Measurements from ENCODE around the gene RAB15. TPM values are rescaled to one million over a fixed set of nuclear protein-coding genes. Genes with fewer than 3 reads are reported as not detected.

Gene RAB15
- total and polyA plus RNA-seq, 2 donors (not counting 1 experiment from before 2014, with no cell fraction given): 2.2 to 3.6 TPM

DNA sequence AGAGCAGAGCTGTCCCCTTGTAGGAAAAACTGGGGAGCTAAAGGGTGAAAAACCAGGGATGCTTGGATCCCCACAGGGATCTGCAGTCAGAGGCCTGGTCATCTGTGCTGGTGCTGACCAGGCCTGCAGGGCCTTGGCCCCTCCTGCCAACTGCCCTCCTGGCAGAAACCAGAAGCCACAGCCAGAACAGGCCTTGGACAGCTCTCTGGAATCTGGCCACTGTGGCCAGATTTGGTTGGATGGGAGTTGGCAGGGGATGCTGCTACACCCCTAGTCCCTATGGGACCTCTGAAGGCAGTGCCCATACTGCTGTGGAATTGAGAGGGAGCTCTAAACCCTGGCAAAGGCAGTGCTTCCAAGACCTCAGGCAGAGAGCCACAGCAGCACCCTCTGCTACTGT lies 20.4 kb downstream of the RAB15 start:
- no peak for DNase-seq (ENCODE audit: low read depth in 2 of 2)
- Histone ChIP-seq H2AFZ (ENCODE audit: low read length) (no peak overlapping the region), H3K36me3 (ENCODE audit: control insufficient read depth, insufficient read depth, low read length) (no peaks in the 10 kb centered on the region), H3K9ac (ENCODE audit: insufficient read depth, low read length) (no peak overlapping the region), H3K4me3 (replicated peaks in 1 of 4; ENCODE audit: control extremely low read depth in 1 of 4, insufficient read depth in 1 of 4, low read depth in 3 of 4, low read length in 4 of 4) (no peak overlapping the region), H3K27ac (ENCODE audit: insufficient read depth, low read length) (no peak overlapping the region), H4K20me1 (ENCODE audit: control insufficient read depth, extremely low read depth, insufficient read depth, low read length) (peaks cover 1% of the 10 kb centered on the region), H3K79me2 (ENCODE audit: control insufficient read depth, insufficient read depth, low read length) (no peaks in the 10 kb centered on the region), H3K9me3 (ENCODE audit: control insufficient read depth, insufficient read depth, low read depth, low read length) (no peaks in the 10 kb centered on the region), H3K27me3 (ENCODE audit: control insufficient read depth, insufficient read depth, low read length) (no peaks in the 10 kb centered on the region), H3K4me1 (ENCODE audit: control insufficient read depth, extremely low read depth, insufficient read depth, low read length) (no peaks in the 10 kb centered on the region), H3K4me2 (ENCODE audit: extremely low read depth, insufficient read depth, low read length) (no peak overlapping the region)
- no peak for TF ChIP-seq EZH2 (IDR thresholded peaks at IDR 0.05; ENCODE audit: low read length, missing control alignments)
- TF ChIP-seq, protein P1, sequence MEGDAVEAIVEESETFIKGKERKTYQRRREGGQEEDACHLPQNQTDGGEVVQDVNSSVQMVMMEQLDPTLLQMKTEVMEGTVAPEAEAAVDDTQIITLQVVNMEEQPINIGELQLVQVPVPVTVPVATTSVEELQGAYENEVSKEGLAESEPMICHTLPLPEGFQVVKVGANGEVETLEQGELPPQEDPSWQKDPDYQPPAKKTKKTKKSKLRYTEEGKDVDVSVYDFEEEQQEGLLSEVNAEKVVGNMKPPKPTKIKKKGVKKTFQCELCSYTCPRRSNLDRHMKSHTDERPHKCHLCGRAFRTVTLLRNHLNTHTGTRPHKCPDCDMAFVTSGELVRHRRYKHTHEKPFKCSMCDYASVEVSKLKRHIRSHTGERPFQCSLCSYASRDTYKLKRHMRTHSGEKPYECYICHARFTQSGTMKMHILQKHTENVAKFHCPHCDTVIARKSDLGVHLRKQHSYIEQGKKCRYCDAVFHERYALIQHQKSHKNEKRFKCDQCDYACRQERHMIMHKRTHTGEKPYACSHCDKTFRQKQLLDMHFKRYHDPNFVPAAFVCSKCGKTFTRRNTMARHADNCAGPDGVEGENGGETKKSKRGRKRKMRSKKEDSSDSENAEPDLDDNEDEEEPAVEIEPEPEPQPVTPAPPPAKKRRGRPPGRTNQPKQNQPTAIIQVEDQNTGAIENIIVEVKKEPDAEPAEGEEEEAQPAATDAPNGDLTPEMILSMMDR (conservative IDR thresholded peaks at IDR 0.05 in 1 of 2, IDR thresholded peaks at IDR 0.05 in 1 of 2; ENCODE audit: low read depth in 1 of 2, low read length in 2 of 2): no peak

DNA sequence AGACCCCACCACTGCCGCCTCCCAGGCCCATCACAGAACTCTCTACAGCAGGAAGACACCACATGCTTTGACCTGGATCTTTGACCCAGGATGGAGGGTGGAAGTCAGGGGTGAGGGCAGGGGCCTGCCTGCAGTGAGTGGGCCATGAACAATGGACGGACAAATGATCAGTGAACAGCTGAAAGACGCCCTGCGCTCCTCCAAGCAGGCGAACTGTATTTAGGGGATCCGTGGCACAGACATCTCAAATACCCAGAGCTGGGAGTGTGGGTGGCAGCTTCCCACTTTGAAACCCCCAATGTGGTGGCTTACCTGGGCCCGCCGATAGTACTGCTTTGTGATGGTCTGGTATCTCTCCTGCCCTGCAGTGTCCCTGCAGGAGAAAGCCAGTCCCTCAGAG lies 20.8 kb downstream of the RAB15 start:
- no peaks in the 10 kb centered on the region for H3K4me1 ChIP-seq (ENCODE audit: control insufficient read depth, extremely low read depth, insufficient read depth, low read length)
- DNase-seq (ENCODE audit: low read depth in 2 of 2): no peak
- no peaks in the 10 kb centered on the region for H3K36me3 ChIP-seq (ENCODE audit: control insufficient read depth, insufficient read depth, low read length)
- TF ChIP-seq EZH2 (IDR thresholded peaks at IDR 0.05; ENCODE audit: low read length, missing control alignments): no peak
- TF ChIP-seq, protein P1 (conservative IDR thresholded peaks at IDR 0.05 in 1 of 2, IDR thresholded peaks at IDR 0.05 in 1 of 2; ENCODE audit: low read depth in 1 of 2, low read length in 2 of 2): no peak
- no peaks in the 10 kb centered on the region for H3K79me2 ChIP-seq (ENCODE audit: control insufficient read depth, insufficient read depth, low read length)
- H2AFZ ChIP-seq (ENCODE audit: low read length): no peak overlapping the region
- no peak overlapping the region for H3K4me2 ChIP-seq (ENCODE audit: extremely low read depth, insufficient read depth, low read length)
- peaks cover 1% of the 10 kb centered on the region for H4K20me1 ChIP-seq (ENCODE audit: control insufficient read depth, extremely low read depth, insufficient read depth, low read length)
- no peak overlapping the region for H3K27ac ChIP-seq (ENCODE audit: insufficient read depth, low read length)
- no peaks in the 10 kb centered on the region for H3K27me3 ChIP-seq (ENCODE audit: control insufficient read depth, insufficient read depth, low read length)
- no peak overlapping the region for H3K9ac ChIP-seq (ENCODE audit: insufficient read depth, low read length)
- H3K9me3 ChIP-seq (ENCODE audit: control insufficient read depth, insufficient read depth, low read depth, low read length): no peaks in the 10 kb centered on the region
- no peak overlapping the region for H3K4me3 ChIP-seq (replicated peaks in 1 of 4; ENCODE audit: control extremely low read depth in 1 of 4, insufficient read depth in 1 of 4, low read depth in 3 of 4, low read length in 4 of 4)

DNA sequence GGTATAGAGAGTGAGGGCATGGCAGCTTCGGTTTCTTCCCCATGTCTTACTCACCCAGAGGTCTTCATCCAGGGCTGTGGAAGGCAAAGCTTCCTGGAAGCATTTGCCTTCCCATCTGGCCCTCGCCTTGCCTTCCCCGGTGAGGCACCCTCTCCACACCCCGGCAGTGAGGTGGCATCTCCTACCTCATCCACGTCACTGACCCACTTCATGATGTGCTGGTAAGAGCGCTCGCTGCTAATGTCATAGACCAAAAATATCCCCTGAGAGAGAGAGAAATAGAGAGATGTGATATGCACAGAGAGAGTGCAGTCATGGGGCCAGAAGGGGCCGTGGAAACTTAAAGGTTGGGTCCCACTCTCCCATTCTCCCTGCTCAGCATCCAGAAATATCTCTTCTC lies 21.2 kb downstream of the RAB15 start:
- DNase-seq (ENCODE audit: low read depth in 2 of 2): no peak
- no peak overlapping the region for H3K9ac ChIP-seq (ENCODE audit: insufficient read depth, low read length)
- H3K4me1 ChIP-seq (ENCODE audit: control insufficient read depth, extremely low read depth, insufficient read depth, low read length): no peaks in the 10 kb centered on the region
- H3K27ac ChIP-seq (ENCODE audit: insufficient read depth, low read length): no peak overlapping the region
- TF ChIP-seq, protein P1 (conservative IDR thresholded peaks at IDR 0.05 in 1 of 2, IDR thresholded peaks at IDR 0.05 in 1 of 2; ENCODE audit: low read depth in 1 of 2, low read length in 2 of 2): no peak
- TF ChIP-seq EZH2 (IDR thresholded peaks at IDR 0.05; ENCODE audit: low read length, missing control alignments): no peak
- no peaks in the 10 kb centered on the region for H3K27me3 ChIP-seq (ENCODE audit: control insufficient read depth, insufficient read depth, low read length)
- H3K4me3 ChIP-seq (replicated peaks in 1 of 4; ENCODE audit: control extremely low read depth in 1 of 4, insufficient read depth in 1 of 4, low read depth in 3 of 4, low read length in 4 of 4): no peak overlapping the region
- no peaks in the 10 kb centered on the region for H3K36me3 ChIP-seq (ENCODE audit: control insufficient read depth, insufficient read depth, low read length)
- peaks cover 1% of the 10 kb centered on the region for H4K20me1 ChIP-seq (ENCODE audit: control insufficient read depth, extremely low read depth, insufficient read depth, low read length)
- no peaks in the 10 kb centered on the region for H3K9me3 ChIP-seq (ENCODE audit: control insufficient read depth, insufficient read depth, low read depth, low read length)
- no peak overlapping the region for H3K4me2 ChIP-seq (ENCODE audit: extremely low read depth, insufficient read depth, low read length)
- no peaks in the 10 kb centered on the region for H3K79me2 ChIP-seq (ENCODE audit: control insufficient read depth, insufficient read depth, low read length)
- no peak overlapping the region for H2AFZ ChIP-seq (ENCODE audit: low read length)
